Smooth muscle cell (in vitro differentiated cells): ENCODE data around the gene SESN1. TPM values are rescaled to one million over a fixed set of nuclear protein-coding genes. Genes with fewer than 3 reads are reported as not detected.
"Not testable (repeated sequence)": the region's sequence is repeated elsewhere in the genome, so short reads cannot be mapped to it uniquely, and the experiment has no call there.

Experiments used
- DNase-seq: peaks from one replicate; lab custom pipeline; 2025; ENCODE audit not compliant: unreplicated experiment; lab: John Stamatoyannopoulos, UW
- H2AFZ ChIP-seq: fragments of 200-600 bp; sonication (generic); 2 replicates; pipeline ENCODE4 v1.6.0; 2016; ENCODE audit warnings: antibody characterized with exemption, low read depth, mild to moderate bottlenecking
- H3F3A ChIP-seq: fragments of 200-600 bp; sonication (generic); 2 replicates; pipeline ENCODE4 v1.6.0; 2017; ENCODE audit warnings: antibody characterized with exemption, low read depth
- H3K27ac ChIP-seq: fragments of 200-600 bp; sonication (generic); 2 replicates; pipeline ENCODE4 v1.5.1; 2016; ENCODE audit warnings: low read depth, mild to moderate bottlenecking
- H3K27me3 ChIP-seq: fragments of 200-600 bp; sonication (generic); 2 replicates; pipeline ENCODE4 v1.6.1; 2016; ENCODE audit warnings: low read depth, mild to moderate bottlenecking
- H3K36me3 ChIP-seq: fragments of 200-600 bp; sonication (generic); 2 replicates; pipeline ENCODE4 v1.5.1; 2016; ENCODE audit warnings: low read depth
- H3K4me1 ChIP-seq: fragments of 200-600 bp; sonication (generic); 2 replicates; pipeline ENCODE4 v1.5.1; 2016; ENCODE audit warnings: low read depth
- H3K4me2 ChIP-seq: fragments of 200-600 bp; sonication (generic); 2 replicates; pipeline ENCODE4 v1.6.0; 2016; ENCODE audit warnings: mild to moderate bottlenecking
- H3K4me3 ChIP-seq: fragments of 200-600 bp; sonication (generic); 2 replicates; pipeline ENCODE4 v1.5.1; 2016; ENCODE audit warnings: mild to moderate bottlenecking
- H3K79me2 ChIP-seq: fragments of 200-600 bp; sonication (generic); 2 replicates; pipeline ENCODE4 v1.6.0; 2016; ENCODE audit warnings: low read depth, mild to moderate bottlenecking
- H3K9ac ChIP-seq: fragments of 200-600 bp; sonication (generic); 2 replicates; pipeline ENCODE4 v1.6.0; 2016; ENCODE audit warnings: low read depth
- H3K9me3 ChIP-seq: fragments of 200-600 bp; sonication (generic); replicated peaks from 2 replicates; pipeline ENCODE4 v1.5.1; 2016; ENCODE audit warnings: low read depth
- H4K20me1 ChIP-seq: fragments of 200-600 bp; sonication (generic); 2 replicates; pipeline ENCODE4 v1.6.0; 2016; ENCODE audit warnings: low read depth
- WGBS: methylation state at CpG from one replicate; pipeline ENCODE4 v1.1.7; 2016; ENCODE audit warnings: low lambda C conversion rate; 5-methylcytosine and 5-hydroxymethylcytosine counted together
- polyA plus RNA-seq: library from polyadenylated mRNA; unstranded; fragments of >200 nt; fragmentation: Nextera tagmentation; extraction: Ambion mirVana; gene quantifications from 2 replicates; pipeline ENCODE4 v1.2.1, GENCODE V29; 2016
- total RNA-seq: library from RNA; depleted of rRNA; stranded (reverse); fragments of >200 nt; gene quantifications from 2 replicates; pipeline ENCODE4 v1.2.3, GENCODE V29; 2014
- TF ChIP-seq, protein P1 (sequence below): fragments of 200-600 bp; sonication (generic); IDR thresholded peaks from 2 replicates; pipeline ENCODE4 v1.5.1; 2017; ENCODE audit warnings: borderline replicate concordance, mild to moderate bottlenecking, antibody characterized with exemption; ENCODE audit not compliant: insufficient read depth, poor library complexity, severe bottlenecking

The SESN1 gene
- total and polyA plus RNA-seq, 2 experiments from 2014 or later: 24.1 to 38.7 TPM

- not testable (repeated sequence) for H3F3A ChIP-seq, DNase-seq, H2AFZ ChIP-seq, H3K9ac ChIP-seq, H3K36me3 ChIP-seq, H3K4me1 ChIP-seq, H3K27ac ChIP-seq, H3K9me3 ChIP-seq, H3K4me3 ChIP-seq, H3K4me2 ChIP-seq, H3K27me3 ChIP-seq
- Histone ChIP-seq H4K20me1 (peaks cover 47% of the 10 kb centered on the region), H3K79me2 (peaks cover 46% of the 10 kb centered on the region)
- WGBS: 96% methylated on average over 8 of the region's 8 CpGs
These were observed 15.0 kb upstream of the SESN1 start for GRCh38 chr6:109109663-109110062.

- Histone ChIP-seq H2AFZ (no peak overlapping the region), H3F3A (no peaks in the 10 kb centered on the region), H3K79me2 (peaks cover 39% of the 10 kb centered on the region), H3K4me3 (no peak overlapping the region), H4K20me1 (peaks cover 24% of the 10 kb centered on the region), H3K9me3 (no peaks in the 10 kb centered on the region), H3K27me3 (no peaks in the 10 kb centered on the region), H3K36me3 (no peaks in the 10 kb centered on the region), H3K27ac (no peak overlapping the region), H3K4me1 (no peaks in the 10 kb centered on the region), H3K4me2 (no peak overlapping the region), H3K9ac (no peak overlapping the region)
- 95% methylated on average over 5 of the region's 5 CpGs for WGBS
- TF ChIP-seq, protein P1, sequence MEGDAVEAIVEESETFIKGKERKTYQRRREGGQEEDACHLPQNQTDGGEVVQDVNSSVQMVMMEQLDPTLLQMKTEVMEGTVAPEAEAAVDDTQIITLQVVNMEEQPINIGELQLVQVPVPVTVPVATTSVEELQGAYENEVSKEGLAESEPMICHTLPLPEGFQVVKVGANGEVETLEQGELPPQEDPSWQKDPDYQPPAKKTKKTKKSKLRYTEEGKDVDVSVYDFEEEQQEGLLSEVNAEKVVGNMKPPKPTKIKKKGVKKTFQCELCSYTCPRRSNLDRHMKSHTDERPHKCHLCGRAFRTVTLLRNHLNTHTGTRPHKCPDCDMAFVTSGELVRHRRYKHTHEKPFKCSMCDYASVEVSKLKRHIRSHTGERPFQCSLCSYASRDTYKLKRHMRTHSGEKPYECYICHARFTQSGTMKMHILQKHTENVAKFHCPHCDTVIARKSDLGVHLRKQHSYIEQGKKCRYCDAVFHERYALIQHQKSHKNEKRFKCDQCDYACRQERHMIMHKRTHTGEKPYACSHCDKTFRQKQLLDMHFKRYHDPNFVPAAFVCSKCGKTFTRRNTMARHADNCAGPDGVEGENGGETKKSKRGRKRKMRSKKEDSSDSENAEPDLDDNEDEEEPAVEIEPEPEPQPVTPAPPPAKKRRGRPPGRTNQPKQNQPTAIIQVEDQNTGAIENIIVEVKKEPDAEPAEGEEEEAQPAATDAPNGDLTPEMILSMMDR: no peak
- no peak for DNase-seq
These were observed 11.0 kb upstream of the SESN1 start for GRCh38 chr6:109105681-109106080.

DNA sequence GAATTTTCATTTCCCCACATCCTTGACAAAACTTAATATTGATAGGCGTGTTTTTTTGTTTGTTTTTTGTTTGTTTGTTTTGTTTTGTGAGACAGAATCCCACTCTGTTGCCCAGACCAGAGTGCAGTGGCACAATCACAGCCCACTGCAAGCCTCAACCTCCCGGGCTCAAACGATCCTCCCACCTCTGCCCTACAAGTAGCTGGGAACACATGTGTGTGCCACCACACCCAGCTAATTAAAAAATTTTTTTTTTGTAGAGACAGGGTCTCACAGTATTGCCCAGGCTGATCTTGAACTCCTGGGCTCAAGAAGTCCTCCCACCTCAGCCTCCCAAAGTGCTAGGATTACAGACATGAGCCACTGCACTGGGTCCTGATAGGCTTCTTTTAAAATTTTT lies 9.9 kb upstream of the SESN1 start:
- no peak for DNase-seq
- 97% methylated on average over 3 of the region's 3 CpGs for WGBS
- Histone ChIP-seq H3K79me2 (peaks cover 37% of the 10 kb centered on the region), H3K27me3 (no peaks in the 10 kb centered on the region), H3F3A (no peaks in the 10 kb centered on the region), H3K4me2 (no peak overlapping the region), H3K4me1 (no peaks in the 10 kb centered on the region), H2AFZ (no peak overlapping the region), H4K20me1 (peaks cover 27% of the 10 kb centered on the region), H3K36me3 (no peaks in the 10 kb centered on the region), H3K27ac (no peak overlapping the region), H3K9me3 (no peaks in the 10 kb centered on the region), H3K4me3 (no peak overlapping the region), H3K9ac (no peak overlapping the region)
- TF ChIP-seq, protein P1: no peak

DNA sequence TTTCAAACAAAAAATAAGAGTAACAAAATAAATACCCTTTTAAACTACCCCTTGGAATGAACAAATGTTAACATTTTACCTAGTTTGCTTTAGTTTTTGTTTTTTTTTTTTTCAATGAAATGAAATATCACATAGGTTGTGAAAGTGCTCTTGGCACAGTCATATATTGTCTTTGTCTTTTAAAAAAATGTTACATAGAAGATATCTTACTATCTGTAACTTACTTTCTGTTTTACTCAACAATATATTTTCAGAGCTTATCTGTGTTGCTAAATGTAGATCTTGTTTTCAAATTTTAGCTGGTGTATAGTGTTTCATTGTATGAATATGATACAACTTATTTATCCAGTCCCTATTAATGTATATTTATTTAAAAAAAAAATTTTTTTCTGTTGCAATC lies 9.3 kb upstream of the SESN1 start:
- peaks cover 27% of the 10 kb centered on the region for H4K20me1 ChIP-seq
- H3K27me3 ChIP-seq: no peaks in the 10 kb centered on the region
- H3K4me3 ChIP-seq: no peak overlapping the region
- H3K9me3 ChIP-seq: no peaks in the 10 kb centered on the region
- H3F3A ChIP-seq: no peaks in the 10 kb centered on the region
- H3K4me2 ChIP-seq: no peak overlapping the region
- DNase-seq: no peak
- H3K9ac ChIP-seq: no peak overlapping the region
- H2AFZ ChIP-seq: no peak overlapping the region
- TF ChIP-seq, protein P1: no peak
- H3K36me3 ChIP-seq: no peaks in the 10 kb centered on the region
- H3K4me1 ChIP-seq: no peaks in the 10 kb centered on the region
- H3K79me2 ChIP-seq: peaks cover 37% of the 10 kb centered on the region
- H3K27ac ChIP-seq: no peak overlapping the region
